Measurements from ENCODE around the gene SIRPB2. TPM values are rescaled to one million over a fixed set of nuclear protein-coding genes. Genes with fewer than 3 reads are reported as not detected.
A peak's percentile ranks its signal among the peaks of the same experiment; 100 is the strongest.

The SIRPB2 gene
- total RNA-seq, 2 experiments from 2014 or later = not detected

DNA sequence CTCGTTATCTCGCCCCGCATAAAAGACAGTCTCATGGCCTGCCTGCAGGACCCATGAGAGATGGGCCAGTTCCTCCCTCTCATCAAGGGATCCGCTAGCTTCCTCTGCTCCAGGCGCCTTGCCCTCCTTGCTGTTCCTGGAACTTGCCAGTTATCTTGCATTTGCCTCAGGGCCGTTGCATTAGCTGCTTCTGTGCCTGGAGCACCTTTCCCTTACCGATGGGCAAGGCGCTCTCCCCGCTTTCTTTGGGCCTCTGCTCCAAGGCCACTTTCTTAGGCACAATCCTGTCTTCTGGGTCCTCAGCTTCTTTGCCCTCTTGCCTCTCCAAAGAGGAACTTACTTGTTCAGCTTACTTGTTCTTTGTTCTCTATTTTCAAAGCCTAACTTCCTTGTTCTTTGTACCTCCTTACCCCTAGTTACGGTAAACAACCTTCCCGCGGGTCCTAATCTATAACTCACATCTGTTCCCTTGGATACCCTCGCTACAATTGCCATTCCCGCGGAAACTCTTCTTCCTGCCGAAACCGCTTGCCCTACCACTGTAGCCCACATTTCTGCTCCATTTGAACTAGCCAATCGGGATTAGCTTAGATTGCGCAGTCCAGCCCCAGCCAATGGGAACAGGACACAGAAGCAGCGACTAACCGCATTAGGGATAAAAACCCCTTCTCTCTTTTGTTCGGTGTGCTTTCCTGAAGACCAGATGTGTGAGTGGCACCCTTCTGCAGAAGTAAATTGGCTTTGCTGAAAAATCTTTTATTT, 23.7 kb downstream of the SIRPB2 start:
- no peaks in the 10 kb centered on the region for H3K9me3 Mint-ChIP-seq
- POLR2A ChIA-PET = interaction anchor here (1.0 to 1.6 kb wide), 3 partner anchors 13 to 142 kb away, joined by 3 to 4 read pairs (median 4); no protein-coding TSS in a partner anchor
- no peak overlapping the region for H3K27ac Mint-ChIP-seq
- DNase-seq = peak; percentile 13
- H3K27me3 Mint-ChIP-seq = peaks cover 6% of the 10 kb centered on the region
- H3K4me1 Mint-ChIP-seq (ENCODE audit: low read depth) = peaks cover 38% of the 10 kb centered on the region
- intact Hi-C loops (cut with micrococcal nuclease) = loop anchor here (1.0 to 5.0 kb wide), 6 partner anchors 31 to 349 kb away; partner anchors contain the start of genes PSMF1 and SIRPG
- H3K36me3 Mint-ChIP-seq = peaks cover 8% of the 10 kb centered on the region
- H3K4me3 Mint-ChIP-seq = peak overlapping the region; percentile 82
- CTCF ChIA-PET = interaction anchor here (0.6 to 3.6 kb wide), 25 partner anchors 9 to 648 kb away, joined by 3 to 25 read pairs (median 4); partner anchors contain the start of genes SDCBP2 and SNPH

DNA sequence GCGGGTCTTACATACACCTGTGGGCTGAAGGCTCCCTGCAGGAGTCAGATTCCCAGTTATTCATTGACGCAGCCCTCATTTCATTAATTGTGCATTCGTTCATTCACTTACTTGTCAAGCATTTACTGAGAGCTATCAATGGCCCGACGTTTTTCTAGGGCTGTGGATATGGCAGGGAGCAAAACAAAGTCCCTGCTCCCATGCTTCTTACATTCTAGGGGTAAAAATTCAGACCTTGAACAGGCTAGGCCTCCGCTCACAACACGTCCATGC, 24.2 kb downstream of the SIRPB2 start:
- peak overlapping the region; percentile 82 for H3K4me3 Mint-ChIP-seq
- peaks cover 8% of the 10 kb centered on the region for H3K36me3 Mint-ChIP-seq
- intact Hi-C loops (cut with micrococcal nuclease) = loop anchor here (1.0 to 5.0 kb wide), 6 partner anchors 30 to 349 kb away; partner anchors contain the start of genes PSMF1 and SIRPG
- H3K4me1 Mint-ChIP-seq (ENCODE audit: low read depth) = peaks cover 38% of the 10 kb centered on the region
- CTCF ChIA-PET = interaction anchor here (0.7 to 3.6 kb wide), 24 partner anchors 9 to 647 kb away, joined by 3 to 25 read pairs (median 4); partner anchors contain the start of genes SDCBP2 and SNPH
- POLR2A ChIA-PET = interaction anchor here (1.0 to 1.7 kb wide), 4 partner anchors 13 to 141 kb away, joined by 3 to 4 read pairs (median 4); no protein-coding TSS in a partner anchor
- peaks cover 6% of the 10 kb centered on the region for H3K27me3 Mint-ChIP-seq
- H3K27ac Mint-ChIP-seq = no peak overlapping the region
- H3K9me3 Mint-ChIP-seq = no peaks in the 10 kb centered on the region
- no peak for DNase-seq

DNA sequence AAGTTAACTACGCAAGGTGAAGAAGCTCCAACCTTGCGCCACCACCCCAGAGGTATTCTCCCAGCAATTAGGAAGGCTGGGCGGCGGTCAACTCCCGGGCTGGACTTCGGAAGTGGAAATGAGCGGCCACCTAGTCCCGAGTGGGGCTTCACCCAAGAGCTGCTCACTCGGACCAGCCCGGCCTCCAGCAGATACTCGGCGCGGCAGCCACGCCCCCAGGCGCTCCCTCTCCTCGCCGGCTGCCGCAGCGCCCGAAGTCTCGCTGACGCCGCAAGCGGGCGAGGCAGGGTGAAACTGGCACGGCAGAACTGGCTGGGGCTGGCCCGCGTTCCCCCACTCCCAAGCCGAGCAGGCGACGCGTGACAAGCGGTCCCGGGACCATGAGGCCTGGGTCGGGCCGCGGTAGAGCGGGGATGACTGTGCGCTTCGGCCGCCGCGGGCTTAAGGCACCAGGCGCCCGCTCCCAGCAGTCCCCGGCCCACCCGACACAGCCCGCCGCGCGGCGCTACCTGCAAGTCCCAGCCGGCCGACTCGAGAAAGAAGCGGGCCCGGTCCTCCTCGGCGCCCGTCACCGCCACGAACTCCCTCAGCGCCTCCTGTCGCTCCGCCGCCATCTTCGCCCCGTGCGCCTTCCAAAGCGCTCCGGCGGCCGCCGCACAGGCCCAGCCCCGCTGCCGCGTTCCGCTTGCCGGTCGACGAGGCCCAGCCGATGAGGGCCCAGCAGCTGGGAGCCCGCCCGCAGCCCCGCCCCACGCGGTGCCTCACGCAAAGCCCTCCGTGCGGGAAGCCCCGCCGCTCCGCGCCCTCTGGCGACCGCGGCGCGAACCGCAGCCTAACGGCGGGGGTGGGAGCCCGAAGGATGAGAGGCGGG, 24.8 kb downstream of the SIRPB2 start, which contains the start of gene NSFL1C:
TSS of gene NSFL1C (minus strand) at position 639 of the 871 bp plus-strand sequence. CDS start at position 614, 25 bp downstream.
- peak; percentile 98 for DNase-seq
- intact Hi-C loops (cut with micrococcal nuclease) = loop anchor here (1.0 to 5.0 kb wide), 7 partner anchors 30 to 348 kb away; partner anchors contain the start of genes PSMF1 and SIRPG
- H3K9me3 Mint-ChIP-seq = no peaks in the 10 kb centered on the region
- H3K4me3 Mint-ChIP-seq = peak within 1 kb of the TSS; percentile 82
- ChIA-PET POLR2A (interaction anchor here (0.8 to 1.7 kb wide), 7 partner anchors 14 to 142 kb away, joined by 3 to 4 read pairs (median 3); no protein-coding TSS in a partner anchor), CTCF (interaction anchor here (0.6 to 3.6 kb wide), 22 partner anchors 8 to 646 kb away, joined by 3 to 25 read pairs (median 5); partner anchors contain the start of genes SDCBP2 and SNPH)
- H3K4me1 Mint-ChIP-seq (ENCODE audit: low read depth) = peaks cover 38% of the 10 kb centered on the region
- peaks cover 8% of the 10 kb centered on the region for H3K36me3 Mint-ChIP-seq
- peak within 1 kb of the TSS; percentile 77 for H3K27ac Mint-ChIP-seq
- peaks cover 6% of the 10 kb centered on the region for H3K27me3 Mint-ChIP-seq

DNA sequence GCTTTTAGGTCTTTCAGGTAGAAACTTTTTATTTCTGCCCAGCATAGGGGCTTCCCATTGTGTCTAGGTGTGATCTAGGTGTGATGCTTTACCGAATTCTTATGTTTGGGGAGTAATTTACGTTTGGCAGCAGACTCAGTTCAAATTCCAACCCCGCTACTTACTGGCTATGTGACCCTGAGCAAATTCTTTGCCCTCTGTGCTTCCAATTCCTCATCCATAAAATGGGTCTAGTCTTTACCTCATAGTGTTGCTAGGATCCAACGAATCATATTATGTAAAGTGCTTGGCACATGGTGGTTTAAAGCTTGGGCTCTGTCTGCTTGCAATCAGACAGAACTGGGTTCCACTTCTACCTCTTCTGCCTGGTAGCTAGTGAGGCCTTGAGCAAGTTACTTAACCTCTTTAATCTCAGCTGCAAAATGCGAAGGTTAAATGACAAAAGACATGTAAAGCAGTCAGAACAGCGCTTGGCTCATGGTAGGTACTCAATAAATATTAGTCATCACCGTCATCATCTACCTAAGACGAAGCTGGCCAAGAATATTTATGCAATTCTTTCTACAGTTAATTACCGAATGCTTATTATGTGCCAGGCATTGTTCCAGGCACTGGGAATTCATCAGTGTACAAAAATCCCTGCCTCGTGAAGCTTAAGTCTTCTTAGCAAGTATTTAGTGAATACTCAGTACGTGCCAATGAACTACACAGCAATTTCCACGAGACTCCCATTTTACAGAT, 25.6 kb downstream of the SIRPB2 start:
- intact Hi-C loops (cut with micrococcal nuclease) = loop anchor here (1.0 to 5.0 kb wide), 5 partner anchors 29 to 312 kb away; partner anchors contain the start of gene SIRPG
- no peaks in the 10 kb centered on the region for H3K9me3 Mint-ChIP-seq
- ChIA-PET CTCF (interaction anchor here (0.6 to 3.6 kb wide), 10 partner anchors 29 to 311 kb away, joined by 3 to 25 read pairs (median 8); partner anchors contain the start of gene SNPH), POLR2A (interaction anchor here (0.8 to 1.7 kb wide), 5 partner anchors 17 to 141 kb away, joined by 3 to 4 read pairs (median 3); no protein-coding TSS in a partner anchor)
- no peak for DNase-seq
- peak overlapping the region; percentile 77 for H3K27ac Mint-ChIP-seq
- peaks cover 8% of the 10 kb centered on the region for H3K36me3 Mint-ChIP-seq
- peaks cover 38% of the 10 kb centered on the region for H3K4me1 Mint-ChIP-seq (ENCODE audit: low read depth)
- peak overlapping the region; percentile 82 for H3K4me3 Mint-ChIP-seq
- peaks cover 2% of the 10 kb centered on the region for H3K27me3 Mint-ChIP-seq

DNA sequence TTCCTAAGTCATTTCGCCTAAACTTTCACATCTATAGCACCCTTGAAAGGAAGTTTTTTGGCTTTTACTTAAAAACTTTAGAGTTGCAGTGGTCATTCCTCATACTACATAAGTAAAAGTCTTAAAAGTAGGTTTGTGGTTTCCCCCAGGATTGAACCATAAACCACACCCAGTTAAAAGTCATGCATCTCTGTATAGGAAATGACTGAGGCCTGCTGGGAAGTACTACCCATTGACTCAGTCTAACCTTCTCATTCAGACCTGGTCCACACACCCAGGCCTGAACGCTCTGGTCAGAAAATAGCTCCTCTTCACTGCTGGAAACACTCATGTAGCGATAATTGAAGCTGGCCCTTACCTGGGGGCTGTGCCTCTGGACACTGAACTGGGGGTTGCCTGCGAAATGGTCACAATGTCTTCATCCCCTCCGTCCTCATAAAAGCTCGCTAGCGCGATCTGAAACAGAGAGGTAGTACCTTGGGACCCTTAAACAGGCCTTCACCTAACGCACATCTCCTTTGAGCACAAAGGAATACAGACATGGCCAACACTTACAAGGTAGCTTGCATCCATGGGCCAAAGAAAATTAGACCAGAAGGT, 27.1 kb downstream of the SIRPB2 start:
- ChIA-PET CTCF (interaction anchor here (0.6 to 1.3 kb wide), 3 partner anchors 17 to 313 kb away, joined by 3 to 7 read pairs (median 3); no protein-coding TSS in a partner anchor), POLR2A (no interaction called here)
- peak overlapping the region; percentile 30 for H3K27ac Mint-ChIP-seq
- peaks cover 17% of the 10 kb centered on the region for H3K36me3 Mint-ChIP-seq
- intact Hi-C loops (cut with micrococcal nuclease) = no loop called here
- no peak for DNase-seq
- no peak overlapping the region for H3K4me3 Mint-ChIP-seq
- peaks cover 2% of the 10 kb centered on the region for H3K27me3 Mint-ChIP-seq
- H3K4me1 Mint-ChIP-seq (ENCODE audit: low read depth) = peaks cover 41% of the 10 kb centered on the region
- no peaks in the 10 kb centered on the region for H3K9me3 Mint-ChIP-seq

DNA sequence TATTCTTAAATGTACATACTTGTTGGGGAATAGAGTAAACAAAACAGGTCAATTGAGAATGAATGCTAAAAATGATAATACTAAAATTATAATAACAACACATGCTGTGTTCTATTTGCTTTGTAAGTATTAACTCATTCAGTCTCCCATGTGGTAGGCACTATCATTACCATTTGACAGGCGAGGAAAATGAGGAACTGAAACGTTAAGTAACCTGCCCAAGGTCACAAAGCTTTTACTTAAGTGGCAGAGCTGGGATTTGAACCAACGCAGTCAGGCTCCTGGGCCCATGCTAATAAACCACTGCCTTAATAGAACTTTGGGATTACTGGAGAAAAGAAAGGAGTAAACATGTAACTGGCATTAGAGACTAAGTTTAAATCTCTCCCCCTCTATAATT, 28.4 kb downstream of the SIRPB2 start:
- Mint-ChIP-seq H3K27me3 (peaks cover 2% of the 10 kb centered on the region), H3K27ac (no peak overlapping the region), H3K4me3 (no peak overlapping the region), H3K36me3 (peaks cover 22% of the 10 kb centered on the region), H3K9me3 (no peaks in the 10 kb centered on the region), H3K4me1 (ENCODE audit: low read depth) (peaks cover 41% of the 10 kb centered on the region)
- intact Hi-C loops (cut with micrococcal nuclease) = no loop called here
- POLR2A ChIA-PET = no interaction called here
- CTCF ChIA-PET = interaction anchor here (0.8 kb wide), 1 partner anchor 150 kb away, joined by 3 read pairs; no protein-coding TSS in a partner anchor
- no peak for DNase-seq

DNA sequence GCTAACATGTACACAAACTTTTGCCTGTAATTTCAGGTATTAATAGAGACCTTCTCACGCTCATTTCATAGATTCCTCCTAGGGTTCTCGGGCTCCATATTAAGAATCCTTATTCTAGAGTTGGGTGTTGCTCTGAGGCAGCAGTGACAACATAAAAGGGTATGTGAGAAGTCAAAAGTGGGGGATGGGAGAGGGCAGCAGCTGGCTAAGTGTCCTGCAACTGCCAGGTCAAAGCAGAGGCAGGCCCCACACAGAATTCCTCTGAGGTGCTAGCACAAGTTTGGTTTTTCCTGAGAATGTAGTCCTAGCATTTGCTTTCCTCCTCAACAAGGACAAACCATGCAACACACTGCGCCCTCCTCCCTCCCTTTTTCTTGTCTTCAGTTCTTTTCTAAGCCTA, 29.2 kb downstream of the SIRPB2 start:
- Mint-ChIP-seq H3K4me1 (ENCODE audit: low read depth) (peaks cover 33% of the 10 kb centered on the region), H3K36me3 (peaks cover 27% of the 10 kb centered on the region), H3K27me3 (no peaks in the 10 kb centered on the region), H3K9me3 (no peaks in the 10 kb centered on the region), H3K27ac (no peak overlapping the region), H3K4me3 (no peak overlapping the region)
- ChIA-PET POLR2A (no interaction called here), CTCF (interaction anchor here (1.0 kb wide), 1 partner anchor 42 kb away, joined by 4 read pairs; no protein-coding TSS in a partner anchor)
- intact Hi-C loops (cut with micrococcal nuclease) = no loop called here
- no peak for DNase-seq

DNA sequence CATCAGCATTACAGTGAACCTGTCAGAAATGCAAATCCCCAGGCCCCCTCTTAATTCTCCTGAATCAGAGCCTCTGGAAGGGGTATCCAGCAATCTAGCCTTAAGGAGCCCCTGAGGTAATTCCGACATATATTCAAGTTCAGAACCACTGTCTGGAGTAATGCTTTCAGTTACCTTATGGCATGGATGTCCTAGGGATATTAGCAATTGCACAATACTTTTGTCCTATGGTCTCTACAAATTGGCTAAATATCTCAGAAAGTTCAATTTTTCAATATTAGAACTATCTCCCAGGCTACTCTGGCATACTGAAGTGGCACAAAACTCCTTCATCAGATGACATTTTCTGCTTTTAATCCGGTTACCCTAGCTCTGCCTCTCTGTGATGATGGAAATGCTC, 30.9 kb downstream of the SIRPB2 start:
- CTCF ChIA-PET = no interaction called here
- no peak for DNase-seq
- Mint-ChIP-seq H3K27ac (no peak overlapping the region), H3K4me3 (no peak overlapping the region), H3K9me3 (no peaks in the 10 kb centered on the region), H3K4me1 (ENCODE audit: low read depth) (peaks cover 25% of the 10 kb centered on the region), H3K36me3 (peaks cover 27% of the 10 kb centered on the region), H3K27me3 (no peaks in the 10 kb centered on the region)
- POLR2A ChIA-PET = no interaction called here
- intact Hi-C loops (cut with micrococcal nuclease) = no loop called here

DNA sequence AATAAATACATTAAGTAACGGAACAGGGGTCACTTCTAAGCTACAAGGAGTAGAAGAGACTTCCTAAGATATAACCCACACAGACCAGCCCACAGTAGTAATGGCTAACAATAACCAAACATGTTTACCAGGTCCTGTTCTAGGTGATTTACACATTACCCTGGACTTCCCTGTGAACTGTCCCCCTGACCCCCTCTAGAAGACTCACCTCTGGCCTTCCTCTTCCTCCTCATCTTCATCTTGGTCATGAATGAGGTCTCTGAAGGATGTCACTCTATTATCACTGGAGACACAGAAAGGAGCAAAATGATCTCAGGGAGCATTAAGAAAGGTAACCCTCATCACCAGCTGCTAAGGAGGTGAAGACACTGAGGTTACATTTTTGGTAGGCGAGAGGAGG, 33.2 kb downstream of the SIRPB2 start:
- Mint-ChIP-seq H3K27me3 (no peaks in the 10 kb centered on the region), H3K4me1 (ENCODE audit: low read depth) (peaks cover 3% of the 10 kb centered on the region), H3K36me3 (peaks cover 34% of the 10 kb centered on the region), H3K9me3 (no peaks in the 10 kb centered on the region), H3K4me3 (no peak overlapping the region), H3K27ac (no peak overlapping the region)
- intact Hi-C loops (cut with micrococcal nuclease) = no loop called here
- POLR2A ChIA-PET = no interaction called here
- DNase-seq = no peak
- CTCF ChIA-PET = interaction anchor here (0.6 to 1.5 kb wide), 3 partner anchors 9 to 232 kb away, joined by 3 to 4 read pairs (median 3); partner anchors contain the start of gene NSFL1C

DNA sequence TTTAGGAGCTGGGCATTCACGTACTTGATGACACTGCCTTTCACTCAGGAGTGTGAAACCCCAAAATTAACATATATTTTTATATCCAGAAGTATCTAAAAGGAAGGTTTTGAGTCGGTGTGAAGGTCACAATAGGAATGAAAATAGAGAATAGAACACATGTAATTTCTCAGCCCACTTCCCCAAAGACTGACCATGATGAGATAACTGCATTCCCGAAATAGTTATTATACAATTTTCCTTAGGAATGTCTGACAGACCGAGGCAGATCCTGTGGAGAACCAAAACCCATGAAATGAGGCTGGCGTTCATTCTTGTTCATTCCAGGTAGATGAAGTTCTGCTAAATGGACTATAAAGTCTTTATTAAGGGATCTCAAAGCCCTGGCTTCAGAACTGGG, 34.9 kb downstream of the SIRPB2 start:
- intact Hi-C loops (cut with micrococcal nuclease) = no loop called here
- H3K4me3 Mint-ChIP-seq = no peak overlapping the region
- no peaks in the 10 kb centered on the region for H3K27me3 Mint-ChIP-seq
- peaks cover 49% of the 10 kb centered on the region for H3K36me3 Mint-ChIP-seq
- H3K9me3 Mint-ChIP-seq = no peaks in the 10 kb centered on the region
- CTCF ChIA-PET = no interaction called here
- H3K27ac Mint-ChIP-seq = no peak overlapping the region
- DNase-seq = no peak
- POLR2A ChIA-PET = no interaction called here
- H3K4me1 Mint-ChIP-seq (ENCODE audit: low read depth) = peaks cover 3% of the 10 kb centered on the region

All from activated CD4-positive, alpha-beta memory T cell treated with anti-CD3 and anti-CD28 coated beads for 36 hours (primary cell).